BLaER1 treated with 17β-estradiol and CSF1 and Interleukin-3, amounts not matched to agents 10 nM and 100 nM (cell line): ENCODE data around the gene FOXN3.
A peak's percentile ranks its signal among the peaks of the same experiment; 100 is the strongest.

Source experiments
- H3K27ac ChIP-seq, 11 experiments: shearing (Covaris generic); formaldehyde crosslinking; 2 replicates each; pipeline ENCODE4 v1.8.1; 2022
- H3K27me3 ChIP-seq, 11 experiments: shearing (Covaris generic); formaldehyde crosslinking; 2 replicates each; pipeline ENCODE4 v1.8.1; 2022
- H3K36me3 ChIP-seq, 11 experiments: shearing (Covaris generic); formaldehyde crosslinking; 2 replicates each; pipeline ENCODE4 v1.8.1; 2022
- H3K4me1 ChIP-seq, 10 experiments: shearing (Covaris generic); formaldehyde crosslinking; 2 replicates each; pipeline ENCODE4 v1.8.1; 2022
- H3K4me2 ChIP-seq, 11 experiments: shearing (Covaris generic); formaldehyde crosslinking; 2 replicates each; pipeline ENCODE4 v1.8.1; 2022
- H3K4me3 ChIP-seq, 10 experiments: shearing (Covaris generic); formaldehyde crosslinking; 2 replicates each; pipeline ENCODE4 v1.8.1; 2022
- H3K9ac ChIP-seq, 11 experiments: shearing (Covaris generic); formaldehyde crosslinking; 2 replicates each; pipeline ENCODE4 v1.8.1; 2022
- H3K9me3 ChIP-seq, 11 experiments: shearing (Covaris generic); formaldehyde crosslinking; replicated peaks in 1 of 11; 2 replicates each; pipeline ENCODE4 v1.8.1; 2022
- H4K20me1 ChIP-seq, 11 experiments: shearing (Covaris generic); formaldehyde crosslinking; 2 replicates each; pipeline ENCODE4 v1.8.1; 2022
- Cebpa-rat ChIP-seq, 11 experiments: shearing (Covaris generic); IDR thresholded peaks; 2 replicates each; pipeline ENCODE4 v1.8.1; 2022

Gene FOXN3

DNA sequence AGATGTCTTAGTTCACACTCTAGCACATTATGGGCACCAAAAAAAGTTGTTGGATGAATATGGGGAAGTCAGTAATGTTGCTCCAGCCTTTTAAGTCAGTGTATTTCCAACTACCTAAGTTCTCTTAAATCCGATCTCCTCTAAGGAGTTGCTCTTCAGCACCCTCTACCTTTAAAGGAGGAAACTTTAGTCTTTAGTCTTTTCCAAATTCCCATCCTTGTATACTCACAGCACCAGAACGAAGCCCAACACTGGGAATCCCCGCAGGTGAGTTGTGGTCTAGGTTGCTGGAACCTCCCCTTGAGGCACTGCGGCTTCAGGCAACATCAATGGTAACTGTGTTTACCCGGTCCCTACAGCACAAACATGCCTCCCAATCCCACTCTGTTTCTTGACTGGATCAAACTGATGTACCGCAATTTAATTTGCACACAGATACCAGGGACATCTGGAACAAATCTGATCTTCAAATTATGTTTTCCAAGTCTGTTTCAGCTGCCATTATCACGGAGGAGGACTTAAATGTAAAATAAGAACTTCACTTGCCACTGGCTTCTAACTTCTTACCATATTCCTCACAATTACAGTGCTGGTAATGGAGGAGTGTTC lies 179.0 kb downstream of the FOXN3 start:
- peaks cover 0 to 88% (median 20%) of the 10 kb centered on the region in 11 experiments; a peak in 11 of 22 replicates for H4K20me1 ChIP-seq
- H3K27me3 ChIP-seq, result no peaks in the 10 kb centered on the region
- 0 out of 22 replicates have a peak overlapping the region, but pooled peaks of 2 of the 11 experiments have one; percentile 46 to 65 for H3K4me2 ChIP-seq
- H3K9me3 ChIP-seq, result peaks cover 0 to 18% (median 7%) of the 10 kb centered on the region in 11 experiments; a peak in 13 of 22 replicates
- H3K9ac ChIP-seq, result no peak overlapping the region
- peaks cover 29 to 63% (median 52%) of the 10 kb centered on the region in 10 experiments for H3K4me1 ChIP-seq
- no peak overlapping the region for H3K27ac ChIP-seq
- TF ChIP-seq Cebpa-rat (IDR thresholded peaks at IDR 0.05), result no peak
- H3K4me3 ChIP-seq, result no peak overlapping the region
- peaks cover 0 to 23% (median 8%) of the 10 kb centered on the region in 11 experiments; a peak in 13 of 22 replicates for H3K36me3 ChIP-seq

DNA sequence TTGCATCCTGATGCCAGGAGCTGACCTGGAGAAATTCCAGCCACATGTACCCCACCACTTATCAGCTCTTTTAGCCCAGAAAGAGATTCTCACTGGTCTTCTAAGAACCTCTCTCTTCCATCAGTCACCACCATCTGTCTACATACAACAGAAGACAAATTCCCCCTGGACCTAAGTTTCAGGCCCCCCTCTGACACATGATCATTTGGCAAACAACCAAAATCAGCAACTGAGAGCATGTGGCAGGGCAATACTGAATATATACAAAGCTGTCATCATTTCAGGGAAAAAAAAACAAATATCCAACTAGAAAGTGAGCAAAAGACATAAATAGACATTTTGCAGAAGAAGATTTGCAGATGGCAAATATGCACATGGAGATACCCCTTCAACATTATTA lies 180.2 kb downstream of the FOXN3 start:
- peaks cover 26 to 52% (median 43%) of the 10 kb centered on the region in 10 experiments for H3K4me1 ChIP-seq
- H4K20me1 ChIP-seq, result peaks cover 0 to 88% (median 14%) of the 10 kb centered on the region in 11 experiments; a peak in 11 of 22 replicates

DNA sequence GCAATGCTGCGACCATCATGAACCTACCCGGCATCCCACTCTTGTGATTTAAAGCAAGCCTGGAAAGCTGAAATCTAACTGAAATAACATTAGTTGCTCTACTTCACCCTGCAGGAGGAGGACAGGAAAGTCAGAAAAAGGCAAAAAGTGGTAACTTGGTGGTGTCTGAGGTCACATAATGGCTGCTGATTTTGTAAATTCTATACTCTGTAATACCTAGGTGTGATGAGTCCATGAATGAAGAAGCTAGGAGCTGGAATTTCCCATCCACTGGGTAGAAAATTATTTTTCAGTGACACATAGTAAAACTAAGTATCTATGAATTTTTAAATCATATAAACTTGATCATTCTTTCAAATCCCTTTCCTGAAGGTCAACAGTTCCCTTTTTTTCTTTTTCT lies 183.8 kb downstream of the FOXN3 start:
- H3K4me2 ChIP-seq, result no peak overlapping the region
- no peak overlapping the region for H3K9ac ChIP-seq
- H3K36me3 ChIP-seq, result peaks cover 7 to 51% (median 24%) of the 10 kb centered on the region in 11 experiments; a peak in 17 of 22 replicates
- TF ChIP-seq Cebpa-rat (IDR thresholded peaks at IDR 0.05), result no peak
- H3K4me3 ChIP-seq, result no peak overlapping the region
- H3K27me3 ChIP-seq, result no peaks in the 10 kb centered on the region
- H3K4me1 ChIP-seq, result peaks cover 0 to 20% (median 14%) of the 10 kb centered on the region in 10 experiments; a peak in 13 of 20 replicates
- peaks cover 0 to 87% (median 3%) of the 10 kb centered on the region in 11 experiments; a peak in 7 of 22 replicates for H4K20me1 ChIP-seq
- H3K9me3 ChIP-seq, result peaks cover 0 to 29% (median 7%) of the 10 kb centered on the region in 11 experiments; a peak in 14 of 22 replicates
- H3K27ac ChIP-seq, result no peak overlapping the region

More for the DNA sequence above, 180.2 kb downstream of the FOXN3 start:
- no peaks in the 10 kb centered on the region for H3K27me3 ChIP-seq
- H3K4me2 ChIP-seq, result peak overlapping the region in 6 of 11 experiments; percentile 36 to 65 (median 44); a peak in 12 of 22 replicates
- TF ChIP-seq Cebpa-rat (IDR thresholded peaks at IDR 0.05), result no peak
- no peak overlapping the region for H3K4me3 ChIP-seq
- no peak overlapping the region for H3K9ac ChIP-seq
- peaks cover 0 to 35% (median 12%) of the 10 kb centered on the region in 11 experiments; a peak in 16 of 22 replicates for H3K36me3 ChIP-seq
- no peak overlapping the region for H3K27ac ChIP-seq
- H3K9me3 ChIP-seq, result peaks cover 0 to 18% (median 7%) of the 10 kb centered on the region in 11 experiments; a peak in 14 of 22 replicates

DNA sequence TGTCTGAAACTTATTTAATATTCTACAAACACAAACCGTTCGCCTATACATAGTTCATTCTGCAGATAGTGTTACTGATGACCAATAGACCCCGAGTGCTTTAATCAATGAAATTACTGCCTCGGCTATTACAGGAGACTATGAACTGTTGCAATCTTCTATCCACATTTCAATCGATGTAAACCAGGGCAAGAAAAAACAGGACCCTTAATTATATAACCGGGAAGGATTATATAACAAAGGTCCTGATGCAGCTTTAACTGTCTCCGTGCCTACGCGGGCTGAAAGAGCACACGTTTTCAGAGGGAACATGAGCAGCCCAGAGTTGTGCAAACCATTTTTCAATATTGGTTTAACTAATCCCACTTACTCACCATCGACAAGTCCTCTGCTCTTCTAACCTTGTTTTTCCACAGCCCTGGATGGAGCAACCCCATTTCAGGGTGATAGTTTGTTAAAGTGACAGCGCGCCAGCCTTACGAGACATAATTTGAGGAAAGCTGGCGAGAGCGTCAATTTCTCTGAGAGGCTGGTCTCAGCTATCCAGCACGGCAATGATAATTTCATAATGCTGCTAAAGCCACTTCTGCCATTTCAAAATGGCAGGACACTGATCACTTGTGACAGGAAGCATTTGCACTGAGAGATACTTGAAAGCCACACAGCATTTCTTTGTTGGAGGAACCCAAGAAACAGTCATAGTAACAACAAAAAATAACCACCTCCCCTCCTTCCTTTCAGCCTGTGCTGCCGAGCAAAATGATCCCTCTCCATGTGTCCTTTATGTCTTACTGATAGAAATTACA lies 184.6 kb downstream of the FOXN3 start:
- H3K4me1 ChIP-seq, result peaks cover 0 to 18% (median 12%) of the 10 kb centered on the region in 10 experiments; a peak in 13 of 20 replicates
- H3K4me3 ChIP-seq, result no peak overlapping the region
- H3K4me2 ChIP-seq, result no peak overlapping the region
- H3K9ac ChIP-seq, result no peak overlapping the region
- H4K20me1 ChIP-seq, result peaks cover 0 to 87% (median 3%) of the 10 kb centered on the region in 11 experiments; a peak in 10 of 22 replicates
- TF ChIP-seq Cebpa-rat (IDR thresholded peaks at IDR 0.05), result no peak
- H3K27ac ChIP-seq, result no peak overlapping the region
- H3K27me3 ChIP-seq, result no peaks in the 10 kb centered on the region
- peaks cover 7 to 57% (median 27%) of the 10 kb centered on the region in 11 experiments; a peak in 18 of 22 replicates for H3K36me3 ChIP-seq
- peaks cover 0 to 29% (median 7%) of the 10 kb centered on the region in 11 experiments; a peak in 14 of 22 replicates for H3K9me3 ChIP-seq

DNA sequence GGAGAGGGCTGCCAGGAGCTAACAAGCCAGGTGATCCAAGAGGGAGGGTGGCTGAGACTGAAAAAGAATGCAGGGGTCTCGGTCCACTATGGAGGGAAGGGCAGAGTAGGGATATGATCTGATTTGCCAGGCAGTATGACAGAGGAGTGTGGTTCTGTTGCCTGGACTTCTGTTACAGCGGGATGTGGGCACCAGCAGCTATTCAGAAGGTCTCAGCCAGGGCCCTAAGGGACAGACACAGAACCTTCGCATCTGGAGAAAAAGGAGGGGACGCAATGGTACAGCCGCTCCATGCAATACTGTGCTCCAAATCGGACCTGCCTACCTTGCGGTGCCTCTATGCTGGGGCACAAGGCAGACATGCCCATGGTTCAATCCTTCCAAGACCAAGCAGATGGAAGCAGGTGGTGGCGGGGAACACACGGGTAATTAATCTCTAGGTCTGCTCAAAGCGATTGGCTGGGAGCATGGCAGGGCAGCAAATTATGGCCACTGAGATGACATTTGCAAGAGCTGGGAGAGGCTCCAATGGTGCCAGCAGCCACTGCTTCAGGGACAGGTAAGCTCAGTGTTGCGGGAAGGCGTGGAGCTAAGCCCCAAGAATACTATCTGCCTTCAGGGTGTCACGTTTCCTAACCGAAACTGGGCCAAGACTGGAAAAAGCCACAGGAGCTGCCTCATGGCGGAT lies 185.5 kb downstream of the FOXN3 start:
- Histone ChIP-seq H3K4me2 (no peak overlapping the region), H3K4me3 (no peak overlapping the region), H3K36me3 (peaks cover 7 to 62% (median 31%) of the 10 kb centered on the region in 11 experiments; a peak in 18 of 22 replicates), H3K4me1 (peaks cover 0 to 11% (median 3%) of the 10 kb centered on the region in 10 experiments; a peak in 13 of 20 replicates), H3K9me3 (peaks cover 0 to 29% (median 7%) of the 10 kb centered on the region in 11 experiments; a peak in 14 of 22 replicates), H3K27ac (no peak overlapping the region), H4K20me1 (peaks cover 0 to 88% (median 3%) of the 10 kb centered on the region in 11 experiments; a peak in 9 of 22 replicates), H3K27me3 (no peaks in the 10 kb centered on the region), H3K9ac (no peak overlapping the region)
- no peak for TF ChIP-seq Cebpa-rat (IDR thresholded peaks at IDR 0.05)

DNA sequence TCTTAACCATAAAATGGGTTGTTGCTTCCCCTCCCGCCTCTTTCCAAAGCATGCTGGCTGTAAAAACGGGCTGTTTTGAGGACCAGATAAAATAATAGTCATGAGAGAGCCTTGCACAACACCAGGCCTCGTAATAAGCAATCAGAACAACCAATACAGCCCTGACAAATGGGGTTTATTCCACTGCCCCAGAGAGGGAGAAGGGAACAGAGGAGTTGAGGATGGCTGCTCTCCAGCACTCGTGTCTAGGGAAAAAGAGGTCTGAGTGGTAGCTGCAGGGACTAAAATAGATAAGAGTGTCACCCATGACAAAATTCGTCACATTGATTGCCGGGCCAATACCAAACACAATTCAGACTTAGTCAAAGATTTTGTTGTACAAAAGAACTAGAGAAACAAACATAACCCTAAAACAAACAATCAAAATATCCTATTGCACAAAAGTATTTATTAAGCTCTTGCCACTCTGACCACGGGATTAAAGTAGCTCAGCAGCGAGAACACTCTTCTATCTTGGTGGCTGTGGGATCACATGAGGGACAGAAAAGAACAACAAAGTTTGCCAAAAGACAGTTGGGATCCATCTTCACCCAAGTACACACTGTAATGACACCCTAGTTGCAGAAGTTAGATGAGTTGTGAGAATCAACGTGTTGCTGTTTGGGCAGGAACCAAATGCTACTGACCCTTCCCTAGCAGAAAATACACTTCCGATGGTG lies 188.0 kb downstream of the FOXN3 start:
- Histone ChIP-seq H4K20me1 (peaks cover 0 to 84% (median 3%) of the 10 kb centered on the region in 11 experiments; a peak in 9 of 22 replicates), H3K27ac (no peak overlapping the region), H3K4me3 (no peak overlapping the region), H3K4me2 (peak overlapping the region in 1 of 11 experiments; percentile 7; a peak in 3 of 22 replicates), H3K9ac (no peak overlapping the region), H3K9me3 (peaks cover 0 to 11% (median 0%) of the 10 kb centered on the region in 11 experiments; a peak in 2 of 22 replicates), H3K36me3 (peaks cover 0 to 50% (median 27%) of the 10 kb centered on the region in 11 experiments; a peak in 14 of 22 replicates), H3K4me1 (peaks cover 0 to 9% (median 0%) of the 10 kb centered on the region in 10 experiments; a peak in 5 of 20 replicates), H3K27me3 (no peaks in the 10 kb centered on the region)
- no peak for TF ChIP-seq Cebpa-rat (IDR thresholded peaks at IDR 0.05)

DNA sequence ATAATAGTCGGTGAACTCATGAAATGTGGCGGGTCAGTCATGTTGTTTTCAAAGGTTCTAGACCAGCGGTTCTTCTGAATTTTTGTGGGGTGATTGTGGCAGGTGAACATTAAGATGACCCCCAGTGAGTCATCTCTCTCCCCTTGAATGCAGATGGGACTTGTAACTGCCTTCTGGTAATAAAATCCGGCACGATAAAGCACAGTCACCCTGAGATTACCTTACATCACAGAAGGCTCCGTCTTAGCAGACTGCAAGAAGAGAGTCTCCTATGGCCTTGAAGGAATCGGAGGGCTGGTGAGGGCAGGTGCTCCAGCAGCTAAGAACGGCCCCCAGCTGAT lies 189.6 kb downstream of the FOXN3 start:
- Histone ChIP-seq H3K4me3 (no peak overlapping the region), H3K27ac (no peak overlapping the region), H3K9me3 (peaks cover 0 to 15% (median 0%) of the 10 kb centered on the region in 11 experiments; a peak in 1 of 22 replicates), H3K36me3 (peaks cover 10 to 53% (median 39%) of the 10 kb centered on the region in 11 experiments; a peak in 21 of 22 replicates), H4K20me1 (peaks cover 0 to 76% (median 3%) of the 10 kb centered on the region in 11 experiments; a peak in 9 of 22 replicates), H3K4me2 (no peak overlapping the region), H3K27me3 (no peaks in the 10 kb centered on the region), H3K9ac (no peak overlapping the region), H3K4me1 (peaks cover 0 to 9% (median 0%) of the 10 kb centered on the region in 10 experiments; a peak in 5 of 20 replicates)
- TF ChIP-seq Cebpa-rat (IDR thresholded peaks at IDR 0.05), result no peak
